Endothelial cell (in vitro differentiated cells): ENCODE measurements around the gene CENPX. TPM values are rescaled to one million over a fixed set of nuclear protein-coding genes. Genes with fewer than 3 reads are reported as not detected.

Experiments used
- DNase-seq: peaks from one replicate; pipeline ENCODE4 v3.0.0; 2021; ENCODE audit warnings: low spot score
- H3K27ac Mint-ChIP-seq: one replicate; pipeline ENCODE4 v1.8.0; 2021; ENCODE audit warnings: mixed read lengths, inconsistent platforms; ENCODE audit not compliant: unreplicated experiment
- H3K27me3 Mint-ChIP-seq: one replicate; pipeline ENCODE4 v1.8.0; 2021; ENCODE audit warnings: mild to moderate bottlenecking, moderate library complexity, mixed read lengths, inconsistent platforms; ENCODE audit not compliant: unreplicated experiment
- H3K36me3 Mint-ChIP-seq: one replicate; pipeline ENCODE4 v1.8.0; 2021; ENCODE audit warnings: mild to moderate bottlenecking, low read depth, mixed read lengths, inconsistent platforms; ENCODE audit not compliant: unreplicated experiment
- H3K4me1 Mint-ChIP-seq: one replicate; pipeline ENCODE4 v1.8.0; 2021; ENCODE audit warnings: mild to moderate bottlenecking, mixed read lengths, inconsistent platforms; ENCODE audit not compliant: unreplicated experiment
- H3K4me3 Mint-ChIP-seq: one replicate; pipeline ENCODE4 v1.8.0; 2021; ENCODE audit warnings: mild to moderate bottlenecking, mixed read lengths, inconsistent platforms; ENCODE audit not compliant: unreplicated experiment
- H3K9me3 Mint-ChIP-seq: one replicate; pipeline ENCODE4 v1.8.0; 2021; ENCODE audit warnings: mixed read lengths, inconsistent platforms; ENCODE audit not compliant: unreplicated experiment
- total RNA-seq: library from RNA; stranded (reverse); fragmentation: NEBNext Ultra II Directional; extraction: Animal tissue kit (Norgen Biotek cat#: 25700); gene quantifications from one replicate; pipeline ENCODE4 v1.2.1, GENCODE V29; 2021; ENCODE audit not compliant: unreplicated experiment
- TF ChIP-seq, protein P1 (sequence below): fragments of 200-600 bp; sonication (generic); IDR thresholded peaks from one replicate; pipeline ENCODE4 v1.5.0; 2021; ENCODE audit warnings: antibody characterized with exemption; ENCODE audit not compliant: unreplicated experiment

CENPX gene
- total RNA-seq, 1 donor from 2014 or later: 42.9 TPM

DNA sequence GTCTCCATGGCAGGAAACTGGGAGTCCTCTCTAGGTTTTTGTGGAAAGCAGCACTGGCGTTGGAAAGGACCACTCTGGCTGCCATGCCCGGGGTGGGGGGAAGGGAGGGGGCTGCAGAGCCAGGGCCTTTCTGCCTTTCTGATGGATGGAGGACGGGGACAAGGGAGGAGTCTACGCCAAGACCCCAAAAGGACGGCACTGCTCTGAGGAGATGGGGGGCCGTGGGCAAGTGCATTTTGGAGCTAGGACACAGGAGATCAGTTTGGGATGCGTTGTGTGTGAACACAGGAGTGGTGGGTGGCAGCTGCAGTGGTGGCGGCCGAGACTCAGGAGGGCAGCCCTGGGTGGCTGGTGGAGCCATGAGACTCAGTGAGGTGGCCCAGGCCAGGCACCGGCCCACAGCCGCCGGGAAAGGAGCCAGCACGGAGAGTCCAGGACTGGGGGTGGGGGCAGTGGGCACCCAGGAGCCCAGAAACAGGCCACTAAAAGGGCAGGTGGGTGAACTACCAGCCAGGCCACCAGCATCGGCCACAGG, 2.0 kb downstream of the CENPX start:
- H3K4me3 Mint-ChIP-seq: peak overlapping the region; percentile 82
- TF ChIP-seq, protein P1, sequence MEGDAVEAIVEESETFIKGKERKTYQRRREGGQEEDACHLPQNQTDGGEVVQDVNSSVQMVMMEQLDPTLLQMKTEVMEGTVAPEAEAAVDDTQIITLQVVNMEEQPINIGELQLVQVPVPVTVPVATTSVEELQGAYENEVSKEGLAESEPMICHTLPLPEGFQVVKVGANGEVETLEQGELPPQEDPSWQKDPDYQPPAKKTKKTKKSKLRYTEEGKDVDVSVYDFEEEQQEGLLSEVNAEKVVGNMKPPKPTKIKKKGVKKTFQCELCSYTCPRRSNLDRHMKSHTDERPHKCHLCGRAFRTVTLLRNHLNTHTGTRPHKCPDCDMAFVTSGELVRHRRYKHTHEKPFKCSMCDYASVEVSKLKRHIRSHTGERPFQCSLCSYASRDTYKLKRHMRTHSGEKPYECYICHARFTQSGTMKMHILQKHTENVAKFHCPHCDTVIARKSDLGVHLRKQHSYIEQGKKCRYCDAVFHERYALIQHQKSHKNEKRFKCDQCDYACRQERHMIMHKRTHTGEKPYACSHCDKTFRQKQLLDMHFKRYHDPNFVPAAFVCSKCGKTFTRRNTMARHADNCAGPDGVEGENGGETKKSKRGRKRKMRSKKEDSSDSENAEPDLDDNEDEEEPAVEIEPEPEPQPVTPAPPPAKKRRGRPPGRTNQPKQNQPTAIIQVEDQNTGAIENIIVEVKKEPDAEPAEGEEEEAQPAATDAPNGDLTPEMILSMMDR: no peak
- DNase-seq: no peak
- no peaks in the 10 kb centered on the region for H3K9me3 Mint-ChIP-seq
- peaks cover 4% of the 10 kb centered on the region for H3K36me3 Mint-ChIP-seq
- H3K27me3 Mint-ChIP-seq: peaks cover 3% of the 10 kb centered on the region
- H3K27ac Mint-ChIP-seq: no peak overlapping the region
- peaks cover 5% of the 10 kb centered on the region for H3K4me1 Mint-ChIP-seq

DNA sequence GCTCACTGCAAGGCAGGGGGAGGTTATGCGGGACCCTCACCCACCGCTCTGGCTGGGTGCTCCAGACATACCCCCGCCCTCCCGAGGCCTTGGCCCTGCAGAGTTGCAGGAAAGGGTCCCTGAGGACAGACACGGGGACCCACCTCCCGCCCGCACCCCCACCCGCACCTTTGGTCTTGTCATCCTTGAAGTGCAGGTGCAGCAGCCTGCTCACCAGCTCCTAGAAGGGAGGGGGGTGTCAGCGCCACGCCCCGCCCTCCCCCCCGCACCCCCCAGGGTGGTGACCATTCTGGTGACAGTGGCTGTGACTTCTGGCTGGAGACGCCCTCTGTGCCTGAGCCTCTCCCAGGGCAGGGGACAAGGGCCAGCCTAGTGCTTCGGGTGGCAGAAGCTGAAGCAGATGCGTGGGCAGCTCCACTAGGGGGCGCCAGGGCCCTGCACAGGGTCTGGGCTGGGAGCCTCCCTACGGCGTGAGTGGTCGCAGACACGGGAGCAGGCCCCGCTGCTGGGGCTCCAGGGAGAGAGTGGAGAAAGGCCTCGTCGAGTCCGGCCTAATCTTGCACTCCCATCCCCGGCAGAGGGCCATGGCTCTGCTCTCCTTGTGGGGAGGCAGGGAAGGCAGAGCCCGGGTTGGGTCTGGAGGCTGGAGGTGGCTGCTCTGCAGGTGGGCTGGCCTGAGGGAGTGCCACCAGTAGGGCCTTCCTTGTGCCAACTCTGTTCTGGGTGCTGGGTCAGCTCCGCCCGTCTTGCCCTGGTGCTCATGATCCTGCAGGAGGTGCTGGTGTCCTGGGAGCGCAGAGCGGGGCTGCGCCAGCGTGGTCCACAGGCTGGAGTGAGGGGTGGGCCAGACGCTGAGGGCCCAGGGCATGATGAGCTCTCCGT, 2.7 kb downstream of the CENPX start:
- no peaks in the 10 kb centered on the region for H3K9me3 Mint-ChIP-seq
- peak; percentile 84 for DNase-seq
- peaks cover 5% of the 10 kb centered on the region for H3K4me1 Mint-ChIP-seq
- TF ChIP-seq, protein P1: peak; percentile 78
- H3K27me3 Mint-ChIP-seq: peaks cover 3% of the 10 kb centered on the region
- H3K27ac Mint-ChIP-seq: no peak overlapping the region
- H3K4me3 Mint-ChIP-seq: no peak overlapping the region
- H3K36me3 Mint-ChIP-seq: peaks cover 4% of the 10 kb centered on the region

DNA sequence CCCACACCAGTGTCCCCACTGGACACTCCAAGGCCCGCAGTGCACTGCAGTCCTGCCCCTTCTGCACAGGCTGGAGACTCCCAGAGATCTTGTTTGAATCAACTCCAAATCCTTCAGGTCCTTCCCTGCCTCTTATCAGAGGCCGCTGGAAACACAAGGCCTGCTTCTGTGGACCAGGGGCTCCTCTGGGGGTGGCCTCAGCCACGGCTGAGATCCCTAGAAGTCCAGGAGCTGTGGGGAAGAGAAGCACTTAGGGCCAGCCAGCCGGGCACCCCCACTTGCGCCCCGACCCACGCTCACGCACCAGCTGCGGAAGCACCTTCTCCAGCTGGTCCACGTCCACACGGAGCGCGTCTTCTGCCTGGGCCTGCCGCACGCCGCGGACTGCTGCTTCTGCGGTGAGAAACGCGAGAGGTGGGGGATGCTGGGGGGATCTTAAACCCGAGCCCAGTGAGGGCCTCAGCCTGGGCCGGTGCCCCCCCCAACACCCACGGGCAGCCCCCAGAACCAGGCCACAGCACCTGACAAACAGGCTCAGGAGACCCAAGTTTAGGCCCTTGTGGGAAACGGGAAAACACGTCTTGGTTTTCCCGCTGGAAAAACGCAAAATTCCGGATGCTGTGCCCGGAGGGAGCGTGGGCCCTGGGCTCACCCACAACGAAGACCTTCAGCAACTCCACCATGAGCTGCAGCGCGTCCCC, 3.5 kb downstream of the CENPX start:
- TF ChIP-seq, protein P1: no peak
- H3K4me1 Mint-ChIP-seq: peaks cover 5% of the 10 kb centered on the region
- no peaks in the 10 kb centered on the region for H3K9me3 Mint-ChIP-seq
- peaks cover 3% of the 10 kb centered on the region for H3K27me3 Mint-ChIP-seq
- no peak overlapping the region for H3K4me3 Mint-ChIP-seq
- DNase-seq: no peak
- peaks cover 4% of the 10 kb centered on the region for H3K36me3 Mint-ChIP-seq
- no peak overlapping the region for H3K27ac Mint-ChIP-seq

DNA sequence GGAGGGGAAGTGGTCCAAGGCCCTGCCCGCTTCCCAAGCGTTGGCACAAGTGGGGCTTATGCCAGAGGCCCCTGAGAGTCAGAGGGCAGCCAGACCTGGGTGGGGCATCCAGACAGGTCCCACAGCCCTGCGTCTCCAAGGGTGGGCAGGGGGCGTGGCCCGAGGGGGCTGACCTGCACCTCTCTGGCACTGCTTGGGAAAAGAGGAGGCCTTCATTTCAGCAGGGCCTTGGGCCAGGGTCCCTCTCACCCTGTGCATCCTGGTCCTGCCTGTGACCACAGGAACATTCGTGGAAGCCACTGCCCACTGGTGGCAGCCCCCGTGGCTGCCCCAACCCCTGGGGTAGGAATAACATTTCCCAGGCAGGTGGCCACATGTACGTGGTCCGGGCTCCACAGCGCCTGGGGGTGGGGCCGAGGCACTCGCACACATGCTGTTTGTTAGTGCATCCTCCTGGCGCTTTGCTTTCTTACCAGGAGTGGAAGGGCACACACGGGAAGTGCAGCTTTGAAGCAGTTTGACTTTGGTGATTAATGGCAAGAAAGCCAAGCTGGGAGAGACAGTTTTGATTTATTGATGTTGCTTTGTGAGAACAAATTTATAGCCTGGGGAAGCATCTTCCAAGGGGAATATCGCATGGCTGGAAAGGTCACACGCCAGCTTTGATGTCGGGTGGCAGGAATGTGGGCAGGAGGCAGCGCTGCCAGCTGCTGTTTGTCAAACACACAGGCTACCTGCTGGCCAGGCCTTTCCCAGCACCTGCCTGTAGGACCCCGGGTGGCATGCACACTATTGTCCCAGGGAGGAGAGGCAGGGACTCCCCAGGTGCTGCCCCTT, 4.3 kb downstream of the CENPX start:
- H3K27ac Mint-ChIP-seq: no peak overlapping the region
- TF ChIP-seq, protein P1: no peak
- H3K4me3 Mint-ChIP-seq: no peak overlapping the region
- peaks cover 3% of the 10 kb centered on the region for H3K27me3 Mint-ChIP-seq
- H3K4me1 Mint-ChIP-seq: peaks cover 5% of the 10 kb centered on the region
- no peaks in the 10 kb centered on the region for H3K9me3 Mint-ChIP-seq
- H3K36me3 Mint-ChIP-seq: peaks cover 4% of the 10 kb centered on the region
- no peak for DNase-seq
